Heart left ventricle (tissue), 16 donors: ENCODE measurements around the gene PDE3A. TPM values are rescaled to one million over a fixed set of nuclear protein-coding genes. Genes with fewer than 3 reads are reported as not detected.

ENCODE experiments used
- ATAC-seq, 4 donors: fragments of 200-7000 bp; cut with Tn5 transposase; one replicate each; pipeline ENCODE4 v1.9.1; 2020 to 2022; ENCODE audit warnings: moderate library complexity in 4 of 4, mild to moderate bottlenecking in 3 of 4, moderate number of reproducible peaks in 1 of 4
- DNase-seq, 5 donors: peaks; one replicate each; pipeline ENCODE4 v3.0.0-alpha.2; 2020
- H3K27ac ChIP-seq, 12 donors: fragments of 200-600 bp; sonication (generic) in 4 of 12; one replicate each; pipeline versions ENCODE4 v1.5.0 to v1.8.0; 2016 to 2022; ENCODE audit warnings: mild to moderate bottlenecking in 2 of 12
- H3K27me3 ChIP-seq, 9 donors: fragments of 200-600 bp; sonication (generic) in 2 of 9; one replicate each; pipeline versions ENCODE4 v1.5.1 to v1.8.0; 2016 to 2022; ENCODE audit warnings: mild to moderate bottlenecking in 3 of 9
- H3K36me3 ChIP-seq, 9 donors: fragments of 200-600 bp; sonication (generic) in 2 of 9; one replicate each; pipeline versions ENCODE4 v1.5.0 to v1.8.0; 2018 to 2022; ENCODE audit warnings: mild to moderate bottlenecking in 2 of 9
- H3K4me1 ChIP-seq, 12 donors: fragments of 200-600 bp; sonication (generic) in 4 of 12; one replicate each; pipeline versions ENCODE4 v1.5.0 to v1.8.0; 2016 to 2022; ENCODE audit warnings: mild to moderate bottlenecking in 3 of 12
- H3K4me3 ChIP-seq, 12 donors: fragments of 200-600 bp; sonication (generic) in 4 of 12; one replicate each; pipeline versions ENCODE4 v1.5.0 to v1.8.0; 2017 to 2022; ENCODE audit warnings: mild to moderate bottlenecking in 9 of 12, moderate library complexity in 4 of 12
- H3K9me3 ChIP-seq, 12 donors: fragments of 200-600 bp; sonication (generic) in 4 of 12; one replicate each; pipeline versions ENCODE4 v1.5.0 to v1.8.0; 2016 to 2022; ENCODE audit warnings: mild to moderate bottlenecking in 1 of 12
- CTCF ChIP-seq, 12 donors: fragments of 200-600 bp; sonication (generic) in 4 of 12; IDR thresholded peaks; one replicate each; pipeline versions ENCODE4 v1.5.0 to v1.8.0; 2018 to 2022; ENCODE audit warnings: antibody characterized with exemption in 12 of 12, mild to moderate bottlenecking in 5 of 12
- POLR2A ChIP-seq, 2 donors: fragments of 450-650 bp; IDR thresholded peaks; one replicate each; pipeline ENCODE4 v1.6.1; 2017; ENCODE audit warnings: antibody characterized with exemption in 2 of 2, mild to moderate bottlenecking in 2 of 2, moderate library complexity in 2 of 2
- WGBS, 4 donors: extraction: QIAGEN DNeasy Blood & Tissue Kit in 2 of 4; methylation state at CpG; one replicate each; pipeline versions ENCODE4 v1.1.5 to v1.1.7; 2013 to 2018; 5-methylcytosine and 5-hydroxymethylcytosine counted together
- intact Hi-C, 10 donors: fragments of 100-400 bp; cut with DNase I; formaldehyde crosslinking; loops; one replicate each; pipeline versions ENCODE4 v1.11.1 to v1.14.2; 2022
- polyA plus RNA-seq, 2 donors: library from polyadenylated mRNA; stranded (reverse); fragments of 200-250 nt; gene quantifications; one replicate each; pipeline ENCODE4 v1.2.3, GENCODE V29; 2013
- total RNA-seq, 9 donors: library from RNA; depleted of rRNA in 2 of 9; stranded (reverse); fragments of >200 nt in 2 of 9; fragmentation: NEBNext Ultra II Directional in 3 of 9; extraction: Animal tissue kit (Norgen Biotek cat#: 25700) in 3 of 9; gene quantifications; one replicate each; pipeline versions ENCODE4 v1.1.0 to v1.2.4, GENCODE V29; 2016 to 2023
- donor health status: ischemic (EF 13 %, LVEDD 7.1; RV severe dilation, severe dysfunction).
- donor health status: healthy with polysubstance abuse.
- donor health status: DM: no; HTN: yes; CAD: no.
- donor health status: DM: no; HTN: no; CAD: no.
- donor health status: ischemic (EF 25% LVEDD 6.9; RV normal size, moderate dysfunction).
- donor health status: ischemic (EF 25% LVEDD 5.7; RV mildly dilated, moderate dysfunction).
- donor health status: healthy.
- donor health status: DM: yes; HTN: yes; CAD: no.
- donor health status: ischemic (EF 35%, LVEDD 5.7; RV mildly dilated, moderate dysfunction).
- donor health status: nonischemic (EF 11% LVEDD 7.7; RV severe dilation, severe dysfunction).
- donor health status: DM: yes; HTN: yes; CAD: no.
- donor health status: PGD.
- donor health status: ischemic (EF 29% LVEDD 5.4; RV normal size, mild dysfunction).
- donor health status: nonischemic (EF 23%, LVEDD 6.1; RV moderate dilation, normal function).

PDE3A gene
- total and polyA plus RNA-seq, 11 donors: 44.5 to 295 (median 183) TPM

- Histone ChIP-seq H3K9me3 (no peaks in the 10 kb centered on the region), H3K4me3 (peak overlapping the region; percentile 62 to 88 (median 76)), H3K36me3 (no peaks in the 10 kb centered on the region), H3K4me1 (peaks cover 0 to 22% (median 4%) of the 10 kb centered on the region in 12 donors), H3K27ac (peak overlapping the region; percentile 88 to 98 (median 96)), H3K27me3 (peaks cover 0 to 16% (median 0%) of the 10 kb centered on the region in 9 donors)
- DNase-seq (peak; percentile 28 to 70 (median 48)), ATAC-seq (peak in 3 of 4 donors; percentile 37 to 49 (median 38))
- intact Hi-C loops: loop anchor here in 8 of 10 donors (2.0 to 10.0 kb wide), 16 partner anchors 41 to 626 kb away; no protein-coding TSS in a partner anchor
- TF ChIP-seq CTCF (IDR thresholded peaks at IDR 0.05) (peak in 1 of 12 donors; percentile 9), POLR2A (IDR thresholded peaks at IDR 0.05) (no peak)
- 0 to 1% (median 0%) methylated on average over 44 to 50 of the region's 50 CpGs for WGBS, 4 donors
Observed at GRCh38 chr12:20368651-20369304, 441 bp downstream of the PDE3A start.

DNA sequence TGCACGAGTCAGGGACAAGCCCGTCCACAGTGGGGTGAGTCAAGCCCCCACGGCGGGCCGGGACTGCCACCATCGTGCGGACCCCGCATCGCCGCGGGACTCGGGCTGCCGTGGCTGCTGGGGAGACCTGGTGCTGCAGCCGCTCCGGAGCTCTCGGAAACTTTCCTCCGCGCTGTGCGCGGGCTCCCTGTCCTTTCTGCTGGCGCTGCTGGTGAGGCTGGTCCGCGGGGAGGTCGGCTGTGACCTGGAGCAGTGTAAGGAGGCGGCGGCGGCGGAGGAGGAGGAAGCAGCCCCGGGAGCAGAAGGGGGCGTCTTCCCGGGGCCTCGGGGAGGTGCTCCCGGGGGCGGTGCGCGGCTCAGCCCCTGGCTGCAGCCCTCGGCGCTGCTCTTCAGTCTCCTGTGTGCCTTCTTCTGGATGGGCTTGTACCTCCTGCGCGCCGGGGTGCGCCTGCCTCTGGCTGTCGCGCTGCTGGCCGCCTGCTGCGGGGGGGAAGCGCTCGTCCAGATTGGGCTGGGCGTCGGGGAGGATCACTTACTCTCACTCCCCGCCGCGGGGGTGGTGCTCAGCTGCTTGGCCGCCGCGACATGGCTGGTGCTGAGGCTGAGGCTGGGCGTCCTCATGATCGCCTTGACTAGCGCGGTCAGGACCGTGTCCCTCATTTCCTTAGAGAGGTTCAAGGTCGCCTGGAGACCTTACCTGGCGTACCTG is 1.1 kb downstream of the PDE3A start:
- Histone ChIP-seq H3K27me3 (peaks cover 0 to 16% (median 0%) of the 10 kb centered on the region in 9 donors), H3K36me3 (no peaks in the 10 kb centered on the region), H3K27ac (peak overlapping the region; percentile 88 to 98 (median 96)), H3K9me3 (no peaks in the 10 kb centered on the region), H3K4me1 (peaks cover 0 to 16% (median 4%) of the 10 kb centered on the region in 12 donors), H3K4me3 (peak overlapping the region; percentile 62 to 88 (median 76))
- ATAC-seq (peak; percentile 67 to 88 (median 82)), DNase-seq (peak; percentile 82 to 92 (median 90))
- intact Hi-C loops: loop anchor here in 9 of 10 donors (2.0 to 10.0 kb wide), 20 partner anchors 42 to 627 kb away; no protein-coding TSS in a partner anchor
- peak in 1 of 2 donors; percentile 91 for TF ChIP-seq POLR2A (IDR thresholded peaks at IDR 0.05)
- TF ChIP-seq CTCF (IDR thresholded peaks at IDR 0.05): peak in 8 of 12 donors; percentile 22 to 52 (median 37)
- 0 to 1% (median 1%) methylated on average over 20 to 63 of the region's 63 CpGs for WGBS, 4 donors

DNA sequence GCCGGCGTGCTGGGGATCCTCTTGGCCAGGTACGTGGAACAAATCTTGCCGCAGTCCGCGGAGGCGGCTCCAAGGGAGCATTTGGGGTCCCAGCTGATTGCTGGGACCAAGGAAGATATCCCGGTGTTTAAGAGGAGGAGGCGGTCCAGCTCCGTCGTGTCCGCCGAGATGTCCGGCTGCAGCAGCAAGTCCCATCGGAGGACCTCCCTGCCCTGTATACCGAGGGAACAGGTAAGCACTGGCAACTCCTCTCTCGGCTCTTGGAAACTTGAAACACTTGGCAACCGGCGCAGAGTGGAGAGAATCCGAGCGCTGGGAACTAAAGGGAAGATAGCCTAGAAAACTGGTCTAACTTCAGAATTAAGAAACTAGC is 1.7 kb downstream of the PDE3A start:
- peaks cover 0 to 16% (median 0%) of the 10 kb centered on the region in 9 donors for H3K27me3 ChIP-seq
- DNase-seq (peak in 4 of 5 donors; percentile 41 to 60 (median 52)), ATAC-seq (peak; percentile 18 to 48 (median 23))
- TF ChIP-seq CTCF (IDR thresholded peaks at IDR 0.05) (no peak), POLR2A (IDR thresholded peaks at IDR 0.05) (no peak)
- peak overlapping the region; percentile 62 to 88 (median 76) for H3K4me3 ChIP-seq
- H3K27ac ChIP-seq: peak overlapping the region; percentile 88 to 98 (median 96)
- H3K9me3 ChIP-seq: no peaks in the 10 kb centered on the region
- intact Hi-C loops: loop anchor here in 6 of 10 donors (5.0 to 10.0 kb wide), 9 partner anchors 52 to 628 kb away; no protein-coding TSS in a partner anchor
- no peaks in the 10 kb centered on the region for H3K36me3 ChIP-seq
- WGBS, 4 donors: 0 to 1% (median 1%) methylated on average over 19 to 21 of the region's 21 CpGs
- peaks cover 0 to 16% (median 5%) of the 10 kb centered on the region in 12 donors for H3K4me1 ChIP-seq
